WTC11 (cell line): ENCODE measurements around the gene TRIP10. TPM values are rescaled to one million over a fixed set of nuclear protein-coding genes. Genes with fewer than 3 reads are reported as not detected.

ENCODE experiments used
- ATAC-seq: fragments of 200-7000 bp; cut with Tn5 transposase; 2 replicates; pipeline ENCODE4 v1.10.0; 2021; ENCODE audit warnings: mild to moderate bottlenecking, moderate library complexity
- CTCF ChIA-PET: fragments of 300-600 bp; sonication (Branson Sonifier 250); formaldehyde crosslinking; loops from one replicate; lab custom pipeline; 2021; ENCODE audit warnings: antibody characterized with exemption; lab: Charles Lee
- POLR2A ChIA-PET: fragments of 350-600 bp; sonication (Branson Sonifier 250); formaldehyde crosslinking; loops from one replicate; lab custom pipeline; 2021; ENCODE audit warnings: antibody characterized with exemption; lab: Charles Lee
- DNase-seq: peaks from one replicate; pipeline ENCODE4 v3.0.0; 2021; ENCODE audit warnings: low spot score
- H3K27ac Mint-ChIP-seq: 2 replicates; pipeline ENCODE4 v1.8.0; 2021; ENCODE audit warnings: mixed read lengths
- H3K27me3 Mint-ChIP-seq: 2 replicates; pipeline ENCODE4 v1.8.0; 2021; ENCODE audit warnings: low read depth, mild to moderate bottlenecking, moderate library complexity, mixed read lengths
- H3K36me3 Mint-ChIP-seq: 2 replicates; pipeline ENCODE4 v1.8.0; 2021; ENCODE audit warnings: mixed read lengths
- H3K4me1 Mint-ChIP-seq: 2 replicates; pipeline ENCODE4 v1.8.0; 2022; ENCODE audit warnings: mixed read lengths
- H3K4me3 Mint-ChIP-seq: 2 replicates; pipeline ENCODE4 v1.8.0; 2021; ENCODE audit warnings: mild to moderate bottlenecking, moderate library complexity, mixed read lengths
- H3K9me3 Mint-ChIP-seq: 2 replicates; pipeline ENCODE4 v1.8.0; 2021; ENCODE audit warnings: mixed read lengths
- CREB1 ChIP-seq: sonication (generic); formaldehyde crosslinking; IDR thresholded peaks from 2 replicates; pipeline ENCODE4 v1.8.0; 2023; ENCODE audit warnings: mild to moderate bottlenecking, missing genetic modification reagents
- E2F4 ChIP-seq: sonication (generic); formaldehyde crosslinking; IDR thresholded peaks from 2 replicates; pipeline ENCODE4 v1.8.1; 2022; ENCODE audit warnings: low read depth, mild to moderate bottlenecking, moderate library complexity, missing genetic modification reagents, borderline replicate concordance
- FOXJ3 ChIP-seq: sonication (generic); formaldehyde crosslinking; IDR thresholded peaks from 2 replicates; pipeline ENCODE4 v1.9.0; 2021; ENCODE audit warnings: missing genetic modification reagents, mild to moderate bottlenecking, borderline replicate concordance
- FOXP1 ChIP-seq: sonication (generic); formaldehyde crosslinking; IDR thresholded peaks from 2 replicates; pipeline ENCODE4 v1.8.0; 2022; ENCODE audit warnings: missing genetic modification reagents, mild to moderate bottlenecking, moderate library complexity, borderline replicate concordance
- GABPB1 ChIP-seq: sonication (generic); formaldehyde crosslinking; IDR thresholded peaks from 2 replicates; pipeline ENCODE4 v1.8.1; 2023; ENCODE audit warnings: mild to moderate bottlenecking, missing genetic modification reagents
- MYBL2 ChIP-seq: sonication (generic); formaldehyde crosslinking; IDR thresholded peaks from 2 replicates; pipeline ENCODE4 v1.8.1; 2023; ENCODE audit warnings: mild to moderate bottlenecking, moderate library complexity, missing genetic modification reagents
- SOX15 ChIP-seq: fragments of 250-450 bp; sonication (Bioruptor Pico); IDR thresholded peaks from 2 replicates; pipeline ENCODE4 v1.9.0; 2021; ENCODE audit warnings: mild to moderate bottlenecking
- ZBTB43 ChIP-seq: sonication (generic); formaldehyde crosslinking; IDR thresholded peaks from 2 replicates; pipeline ENCODE4 v1.8.1; 2023; ENCODE audit warnings: mild to moderate bottlenecking, missing genetic modification reagents
- ZNF396 ChIP-seq: fragments of 250-450 bp; sonication (Bioruptor Pico); IDR thresholded peaks from 2 replicates; pipeline ENCODE4 v1.8.0; 2021; ENCODE audit warnings: mild to moderate bottlenecking, moderate library complexity, borderline replicate concordance
- total RNA-seq: library from RNA; stranded (reverse); gene quantifications from 3 replicates; pipeline ENCODE4 v1.2.3, GENCODE V29; 2021
- TF ChIP-seq, protein P1 (sequence below): sonication (generic); formaldehyde crosslinking; IDR thresholded peaks from 2 replicates; pipeline ENCODE4 v1.8.0; 2022; ENCODE audit warnings: missing genetic modification reagents
- TF ChIP-seq, protein P2 (sequence below): fragments of 200-600 bp; IDR thresholded peaks from 2 replicates; pipeline ENCODE4 v1.8.0; 2022; ENCODE audit warnings: antibody characterized with exemption
- TF ChIP-seq, protein P3 (sequence below): fragments of 250-450 bp; sonication (Bioruptor Pico); IDR thresholded peaks from 2 replicates; pipeline ENCODE4 v1.9.0; 2021; ENCODE audit warnings: mild to moderate bottlenecking
- TF ChIP-seq, protein P4 (sequence below): sonication (generic); formaldehyde crosslinking; conservative IDR thresholded peaks from 2 replicates; pipeline ENCODE4 v1.8.1; 2022; ENCODE audit warnings: mild to moderate bottlenecking, missing genetic modification reagents

The TRIP10 gene
- total RNA-seq, 1 experiment from 2014 or later = 76.6 TPM

DNA sequence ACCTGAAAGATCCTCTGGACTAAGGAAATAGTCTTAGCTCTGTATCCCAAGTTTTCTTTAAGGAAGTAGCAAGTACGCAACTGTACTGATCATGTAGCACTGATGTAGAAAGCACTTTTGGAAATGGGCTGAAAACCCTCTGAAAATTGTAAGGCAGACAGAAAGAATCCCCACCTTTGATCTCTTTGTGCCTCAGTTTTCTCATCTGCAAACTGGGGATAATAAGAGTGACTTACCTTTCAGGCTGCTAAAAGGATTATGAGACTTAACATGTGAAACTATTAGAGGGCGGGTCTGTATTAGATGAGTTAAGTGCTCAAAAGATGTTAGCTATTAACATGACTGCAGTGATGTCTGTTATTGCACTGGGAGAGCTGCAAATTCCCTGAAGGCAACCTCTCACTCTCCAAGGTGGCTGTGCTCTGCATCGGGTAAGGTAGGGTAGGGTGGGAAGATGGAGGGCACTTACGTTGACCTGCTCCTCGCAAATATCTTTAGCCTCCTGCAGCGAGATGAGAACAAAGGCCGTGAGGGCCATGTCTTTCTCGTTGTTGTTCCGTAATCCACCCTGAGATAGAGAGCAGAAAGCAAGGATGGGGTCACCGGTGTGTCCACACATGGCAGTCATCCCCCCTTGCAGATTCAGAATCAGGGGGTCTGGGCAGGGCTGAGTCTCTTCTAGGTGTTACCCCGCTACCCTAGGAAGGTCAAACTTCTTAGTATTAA lies 49.2 kb upstream of the TRIP10 start (continued):
- TF ChIP-seq, protein P1, sequence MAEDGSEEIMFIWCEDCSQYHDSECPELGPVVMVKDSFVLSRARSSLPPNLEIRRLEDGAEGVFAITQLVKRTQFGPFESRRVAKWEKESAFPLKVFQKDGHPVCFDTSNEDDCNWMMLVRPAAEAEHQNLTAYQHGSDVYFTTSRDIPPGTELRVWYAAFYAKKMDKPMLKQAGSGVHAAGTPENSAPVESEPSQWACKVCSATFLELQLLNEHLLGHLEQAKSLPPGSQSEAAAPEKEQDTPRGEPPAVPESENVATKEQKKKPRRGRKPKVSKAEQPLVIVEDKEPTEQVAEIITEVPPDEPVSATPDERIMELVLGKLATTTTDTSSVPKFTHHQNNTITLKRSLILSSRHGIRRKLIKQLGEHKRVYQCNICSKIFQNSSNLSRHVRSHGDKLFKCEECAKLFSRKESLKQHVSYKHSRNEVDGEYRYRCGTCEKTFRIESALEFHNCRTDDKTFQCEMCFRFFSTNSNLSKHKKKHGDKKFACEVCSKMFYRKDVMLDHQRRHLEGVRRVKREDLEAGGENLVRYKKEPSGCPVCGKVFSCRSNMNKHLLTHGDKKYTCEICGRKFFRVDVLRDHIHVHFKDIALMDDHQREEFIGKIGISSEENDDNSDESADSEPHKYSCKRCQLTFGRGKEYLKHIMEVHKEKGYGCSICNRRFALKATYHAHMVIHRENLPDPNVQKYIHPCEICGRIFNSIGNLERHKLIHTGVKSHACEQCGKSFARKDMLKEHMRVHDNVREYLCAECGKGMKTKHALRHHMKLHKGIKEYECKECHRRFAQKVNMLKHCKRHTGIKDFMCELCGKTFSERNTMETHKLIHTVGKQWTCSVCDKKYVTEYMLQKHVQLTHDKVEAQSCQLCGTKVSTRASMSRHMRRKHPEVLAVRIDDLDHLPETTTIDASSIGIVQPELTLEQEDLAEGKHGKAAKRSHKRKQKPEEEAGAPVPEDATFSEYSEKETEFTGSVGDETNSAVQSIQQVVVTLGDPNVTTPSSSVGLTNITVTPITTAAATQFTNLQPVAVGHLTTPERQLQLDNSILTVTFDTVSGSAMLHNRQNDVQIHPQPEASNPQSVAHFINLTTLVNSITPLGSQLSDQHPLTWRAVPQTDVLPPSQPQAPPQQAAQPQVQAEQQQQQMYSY = no peak
- TF ChIP-seq ZNF396 (CRISPR knock-in tag) = no peak

GRCh38 chr19:6691342-6691741 lies 48.1 kb upstream of the TRIP10 start:
- H3K9me3 Mint-ChIP-seq = peaks cover 34% of the 10 kb centered on the region
- CTCF ChIA-PET = no interaction called here
- H3K4me1 Mint-ChIP-seq = no peaks in the 10 kb centered on the region
- H3K4me3 Mint-ChIP-seq = no peak overlapping the region
- no peak for ATAC-seq
- H3K36me3 Mint-ChIP-seq = peaks cover 15% of the 10 kb centered on the region
- TF ChIP-seq ZBTB43 (no peak), GABPB1 (CRISPR knock-in tag) (no peak), SOX15 (CRISPR knock-in tag) (no peak), MYBL2 (CRISPR knock-in tag) (no peak), FOXJ3 (CRISPR knock-in tag) (no peak), CREB1 (CRISPR knock-in tag) (no peak), FOXP1 (CRISPR knock-in tag) (no peak), E2F4 (CRISPR knock-in tag) (no peak)
- TF ChIP-seq, protein P2, sequence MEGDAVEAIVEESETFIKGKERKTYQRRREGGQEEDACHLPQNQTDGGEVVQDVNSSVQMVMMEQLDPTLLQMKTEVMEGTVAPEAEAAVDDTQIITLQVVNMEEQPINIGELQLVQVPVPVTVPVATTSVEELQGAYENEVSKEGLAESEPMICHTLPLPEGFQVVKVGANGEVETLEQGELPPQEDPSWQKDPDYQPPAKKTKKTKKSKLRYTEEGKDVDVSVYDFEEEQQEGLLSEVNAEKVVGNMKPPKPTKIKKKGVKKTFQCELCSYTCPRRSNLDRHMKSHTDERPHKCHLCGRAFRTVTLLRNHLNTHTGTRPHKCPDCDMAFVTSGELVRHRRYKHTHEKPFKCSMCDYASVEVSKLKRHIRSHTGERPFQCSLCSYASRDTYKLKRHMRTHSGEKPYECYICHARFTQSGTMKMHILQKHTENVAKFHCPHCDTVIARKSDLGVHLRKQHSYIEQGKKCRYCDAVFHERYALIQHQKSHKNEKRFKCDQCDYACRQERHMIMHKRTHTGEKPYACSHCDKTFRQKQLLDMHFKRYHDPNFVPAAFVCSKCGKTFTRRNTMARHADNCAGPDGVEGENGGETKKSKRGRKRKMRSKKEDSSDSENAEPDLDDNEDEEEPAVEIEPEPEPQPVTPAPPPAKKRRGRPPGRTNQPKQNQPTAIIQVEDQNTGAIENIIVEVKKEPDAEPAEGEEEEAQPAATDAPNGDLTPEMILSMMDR = no peak
- TF ChIP-seq, protein P3, sequence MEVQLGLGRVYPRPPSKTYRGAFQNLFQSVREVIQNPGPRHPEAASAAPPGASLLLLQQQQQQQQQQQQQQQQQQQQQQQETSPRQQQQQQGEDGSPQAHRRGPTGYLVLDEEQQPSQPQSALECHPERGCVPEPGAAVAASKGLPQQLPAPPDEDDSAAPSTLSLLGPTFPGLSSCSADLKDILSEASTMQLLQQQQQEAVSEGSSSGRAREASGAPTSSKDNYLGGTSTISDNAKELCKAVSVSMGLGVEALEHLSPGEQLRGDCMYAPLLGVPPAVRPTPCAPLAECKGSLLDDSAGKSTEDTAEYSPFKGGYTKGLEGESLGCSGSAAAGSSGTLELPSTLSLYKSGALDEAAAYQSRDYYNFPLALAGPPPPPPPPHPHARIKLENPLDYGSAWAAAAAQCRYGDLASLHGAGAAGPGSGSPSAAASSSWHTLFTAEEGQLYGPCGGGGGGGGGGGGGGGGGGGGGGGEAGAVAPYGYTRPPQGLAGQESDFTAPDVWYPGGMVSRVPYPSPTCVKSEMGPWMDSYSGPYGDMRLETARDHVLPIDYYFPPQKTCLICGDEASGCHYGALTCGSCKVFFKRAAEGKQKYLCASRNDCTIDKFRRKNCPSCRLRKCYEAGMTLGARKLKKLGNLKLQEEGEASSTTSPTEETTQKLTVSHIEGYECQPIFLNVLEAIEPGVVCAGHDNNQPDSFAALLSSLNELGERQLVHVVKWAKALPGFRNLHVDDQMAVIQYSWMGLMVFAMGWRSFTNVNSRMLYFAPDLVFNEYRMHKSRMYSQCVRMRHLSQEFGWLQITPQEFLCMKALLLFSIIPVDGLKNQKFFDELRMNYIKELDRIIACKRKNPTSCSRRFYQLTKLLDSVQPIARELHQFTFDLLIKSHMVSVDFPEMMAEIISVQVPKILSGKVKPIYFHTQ (CRISPR knock-in tag) = no peak
- TF ChIP-seq, protein P4, sequence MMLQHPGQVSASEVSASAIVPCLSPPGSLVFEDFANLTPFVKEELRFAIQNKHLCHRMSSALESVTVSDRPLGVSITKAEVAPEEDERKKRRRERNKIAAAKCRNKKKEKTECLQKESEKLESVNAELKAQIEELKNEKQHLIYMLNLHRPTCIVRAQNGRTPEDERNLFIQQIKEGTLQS (CRISPR knock-in tag) = no peak
- no peak for DNase-seq
- no peak overlapping the region for H3K27ac Mint-ChIP-seq
- POLR2A ChIA-PET = no interaction called here
- H3K27me3 Mint-ChIP-seq = peaks cover 3% of the 10 kb centered on the region; the same call in 1 of the 2 replicates
